HG03025 (cell line): ENCODE data around the gene SLC44A3.

Source experiments
- ATAC-seq: cut with Tn5 transposase; IDR thresholded peaks from one replicate; pipeline ENCODE4 v1.9.1; 2021; ENCODE audit warnings: mild to moderate bottlenecking, moderate library complexity; ENCODE audit not compliant: unreplicated experiment, low FRiP score

The SLC44A3 gene

GRCh38 chr1:94871031-94871430, 50.9 kb downstream of the SLC44A3 start:
- no peak for ATAC-seq

DNA sequence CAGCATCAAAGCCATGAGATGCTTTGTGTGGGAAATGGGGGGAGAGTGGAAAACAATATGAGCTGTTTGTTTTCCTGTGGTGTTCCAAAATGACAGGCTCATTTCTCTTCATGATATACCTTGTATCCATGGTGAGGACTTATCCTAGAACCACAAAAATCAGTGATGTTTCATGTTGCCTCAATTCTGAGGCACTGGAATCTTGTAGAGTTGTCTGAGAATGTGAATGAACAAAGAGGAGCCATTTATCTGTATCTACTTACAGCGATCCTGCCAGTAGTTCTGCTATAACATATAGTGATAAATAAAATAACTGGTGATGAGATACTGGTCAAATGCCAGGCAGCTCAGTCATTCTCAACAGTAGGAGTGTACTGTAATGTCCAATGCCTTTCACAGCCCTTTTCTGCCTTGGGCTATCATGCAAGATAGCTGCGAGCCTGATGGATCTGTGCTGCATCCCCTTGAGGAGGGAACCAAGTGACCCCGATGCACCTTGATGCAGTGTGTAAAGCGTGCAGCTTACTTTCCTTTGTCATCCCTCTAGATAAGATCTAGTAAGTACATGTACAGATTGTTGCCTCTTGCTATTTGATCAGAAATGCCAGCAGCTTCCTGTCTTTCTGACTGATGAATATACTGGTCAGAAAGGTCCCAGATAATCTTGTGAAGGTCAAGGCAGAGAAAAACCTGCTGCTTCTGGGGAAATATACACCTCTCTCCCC, 52.8 kb downstream of the SLC44A3 start:
- no peak for ATAC-seq

- no peak for ATAC-seq
These were observed 53.6 kb downstream of the SLC44A3 start for GRCh38 chr1:94873520-94874351.

GRCh38 chr1:94874423-94874822, 54.3 kb downstream of the SLC44A3 start:
- no peak for ATAC-seq

GRCh38 chr1:94875794-94876193, 55.6 kb downstream of the SLC44A3 start:
- no peak for ATAC-seq

- ATAC-seq = no peak
These were observed 56.2 kb downstream of the SLC44A3 start for GRCh38 chr1:94876362-94876761.

- no peak for ATAC-seq
These were observed 58.2 kb downstream of the SLC44A3 start for GRCh38 chr1:94878329-94878728.

DNA sequence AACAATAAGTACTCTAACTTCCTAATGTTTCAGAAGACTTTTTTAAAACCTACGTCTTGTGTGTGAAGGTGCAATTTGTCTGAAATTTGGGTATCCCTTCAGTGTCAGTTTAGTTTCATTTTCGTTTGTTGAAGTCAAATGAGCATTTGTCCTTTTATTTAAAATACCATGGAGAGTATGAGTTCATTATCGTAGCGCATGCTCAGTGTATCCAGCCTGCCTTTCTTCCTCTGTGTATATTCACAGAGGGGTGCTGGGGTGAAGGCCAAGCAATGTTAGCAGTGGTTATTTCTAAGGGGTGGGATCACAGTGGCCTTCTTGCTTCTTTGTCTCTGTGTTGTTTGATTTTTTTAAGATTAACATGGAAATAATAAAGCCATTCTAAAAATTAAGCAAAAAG, 63.5 kb downstream of the SLC44A3 start:
- ATAC-seq = no peak

DNA sequence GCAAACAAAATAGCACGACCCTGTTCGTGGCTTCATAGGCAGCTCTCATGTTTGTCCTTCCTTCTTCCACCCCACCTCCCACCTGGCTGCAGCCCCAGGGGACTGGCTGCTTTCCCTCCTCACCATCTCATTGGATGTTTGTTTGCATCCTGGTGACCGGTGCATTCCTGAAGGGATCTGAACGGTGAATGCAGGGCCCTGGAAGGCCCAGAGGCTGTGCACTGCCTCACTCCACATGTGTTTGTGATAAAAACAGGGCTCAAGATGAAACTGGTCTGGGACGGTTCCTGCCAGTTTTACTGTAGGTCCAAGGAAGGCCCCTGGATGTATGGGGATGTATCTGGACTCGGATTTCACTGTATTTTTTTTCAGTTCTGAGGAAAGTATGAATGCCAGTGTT, 63.9 kb downstream of the SLC44A3 start:
- ATAC-seq = no peak

GRCh38 chr1:94884507-94884906, 64.3 kb downstream of the SLC44A3 start:
- ATAC-seq = no peak

DNA sequence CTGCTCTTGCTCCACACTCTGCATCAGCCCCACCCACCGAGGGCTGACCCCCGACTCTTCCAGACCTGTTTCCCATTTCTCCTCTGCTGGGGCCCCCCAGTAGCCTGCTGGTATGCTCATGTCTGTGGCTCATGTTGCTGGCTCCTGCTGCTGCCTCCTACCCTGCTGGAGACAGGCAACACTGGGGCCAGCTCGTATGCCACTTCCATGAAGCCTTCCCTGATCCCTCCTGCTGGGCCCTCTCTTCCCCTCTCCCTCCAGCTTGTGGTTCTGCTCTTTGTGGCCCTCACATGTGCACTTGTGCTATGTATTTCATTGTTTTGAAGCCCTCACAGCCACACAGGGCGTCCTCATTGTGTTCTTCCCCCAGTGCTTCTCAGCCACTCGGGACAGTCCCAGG, 66.2 kb downstream of the SLC44A3 start:
- ATAC-seq = no peak

- ATAC-seq = no peak
These were observed 66.9 kb downstream of the SLC44A3 start for GRCh38 chr1:94887106-94887505.

DNA sequence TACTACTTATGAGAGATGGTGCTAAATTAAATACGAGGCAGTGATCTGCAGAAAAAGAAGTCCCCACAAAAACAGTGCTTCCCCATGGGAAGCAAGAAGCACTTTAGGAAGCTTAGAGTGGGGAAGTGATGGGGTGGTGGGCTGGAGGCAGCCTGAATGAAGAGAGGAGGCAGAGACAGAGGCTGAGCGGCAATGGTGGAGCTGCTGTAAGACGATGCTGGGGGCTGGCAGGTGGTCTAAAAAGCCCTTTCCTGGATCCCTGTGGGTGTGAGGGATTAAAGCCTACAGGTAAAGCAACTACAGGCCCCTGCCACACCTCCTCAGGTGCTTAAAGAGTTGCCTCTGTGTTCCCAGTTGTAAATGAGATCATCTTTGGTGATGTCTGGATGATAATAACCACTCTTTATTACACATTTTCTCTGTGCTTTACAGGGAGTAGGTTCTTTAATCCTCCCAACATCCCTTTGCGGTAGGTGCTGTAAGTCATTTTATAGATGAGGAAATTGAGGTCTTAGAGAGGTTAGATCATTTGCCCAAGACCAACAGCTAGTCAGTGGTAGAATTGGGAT, 67.5 kb downstream of the SLC44A3 start:
- no peak for ATAC-seq

- no peak for ATAC-seq
These were observed 68.0 kb downstream of the SLC44A3 start for GRCh38 chr1:94888201-94888600.

GRCh38 chr1:94892604-94893254, 72.6 kb downstream of the SLC44A3 start:
- ATAC-seq = no peak

DNA sequence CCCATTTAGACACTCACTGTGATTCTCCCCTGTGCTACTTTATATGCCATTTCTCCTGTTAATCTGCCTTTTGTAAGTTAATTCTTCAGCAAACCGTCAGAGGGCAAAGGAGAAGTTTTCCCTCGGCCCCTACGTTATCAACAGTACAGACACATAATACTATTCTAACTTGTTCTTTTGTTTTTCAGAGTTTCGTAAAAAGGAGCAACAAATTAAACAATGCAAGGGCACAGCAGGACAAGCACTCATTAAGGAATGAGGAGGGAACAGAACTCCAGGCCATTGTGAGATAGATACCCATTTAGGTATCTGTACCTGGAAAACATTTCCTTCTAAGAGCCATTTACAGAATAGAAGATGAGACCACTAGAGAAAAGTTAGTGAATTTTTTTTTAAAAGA, 74.5 kb downstream of the SLC44A3 start:
- ATAC-seq = no peak

DNA sequence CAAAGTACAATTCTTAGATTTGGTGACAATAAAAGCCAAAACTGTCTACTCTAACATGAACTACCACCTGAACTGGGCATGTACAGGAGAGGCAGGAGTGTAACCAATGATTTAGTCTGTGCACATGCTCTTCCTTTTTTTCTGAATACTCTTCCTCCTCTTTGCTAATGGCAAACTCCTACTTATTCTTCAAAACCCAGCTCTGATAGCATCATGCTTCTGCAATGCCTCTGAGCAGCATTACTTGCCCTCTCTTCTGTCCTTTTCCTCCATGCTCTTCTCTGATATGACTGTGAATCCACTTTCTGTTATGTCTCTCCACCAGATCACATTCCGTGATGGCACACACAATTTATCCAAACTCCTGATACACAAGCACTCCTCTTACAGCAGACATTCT, 75.4 kb downstream of the SLC44A3 start:
- ATAC-seq = no peak

GRCh38 chr1:94898491-94899385, 78.6 kb downstream of the SLC44A3 start:
- no peak for ATAC-seq

DNA sequence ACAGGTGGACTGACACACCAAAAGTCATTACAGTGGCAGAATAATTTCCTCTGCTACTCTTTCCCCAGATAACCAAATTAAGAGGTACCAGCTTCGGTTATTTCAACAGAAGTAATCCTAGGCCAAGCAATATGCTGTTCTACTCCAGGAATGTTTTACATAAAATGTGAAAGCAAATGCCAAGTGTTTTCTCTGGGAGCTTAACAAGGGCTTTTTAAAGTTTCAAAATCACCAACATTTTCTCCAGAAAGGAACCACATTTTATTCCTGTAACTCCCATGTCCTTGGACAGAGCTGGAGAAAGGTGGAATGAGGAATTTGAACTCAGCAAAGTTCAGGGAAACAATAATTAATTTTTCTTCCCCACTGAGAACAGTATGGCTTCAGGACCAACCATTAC, 79.6 kb downstream of the SLC44A3 start:
- ATAC-seq = no peak

DNA sequence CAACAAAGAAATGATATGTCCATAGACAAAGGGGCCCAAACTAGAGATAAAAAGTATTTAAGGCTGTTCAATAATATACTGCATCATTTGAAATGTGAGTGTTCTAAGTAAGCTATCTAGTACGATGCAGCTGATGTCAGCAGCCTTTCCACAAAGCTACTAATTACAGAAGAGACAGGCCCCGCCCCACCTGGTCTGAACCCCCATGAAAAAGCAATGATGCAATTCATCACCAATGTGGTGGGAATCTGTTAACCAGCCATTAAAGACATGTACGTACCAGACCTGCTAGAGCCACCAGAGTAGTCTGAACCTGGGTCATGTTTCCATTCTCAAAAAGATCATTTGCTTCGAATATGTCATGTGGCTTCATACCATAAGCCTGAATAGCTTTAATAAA, 81.7 kb downstream of the SLC44A3 start:
- no peak for ATAC-seq
